ENCODE results near the gene NAV2.

- TF ChIP-seq, protein P1, sequence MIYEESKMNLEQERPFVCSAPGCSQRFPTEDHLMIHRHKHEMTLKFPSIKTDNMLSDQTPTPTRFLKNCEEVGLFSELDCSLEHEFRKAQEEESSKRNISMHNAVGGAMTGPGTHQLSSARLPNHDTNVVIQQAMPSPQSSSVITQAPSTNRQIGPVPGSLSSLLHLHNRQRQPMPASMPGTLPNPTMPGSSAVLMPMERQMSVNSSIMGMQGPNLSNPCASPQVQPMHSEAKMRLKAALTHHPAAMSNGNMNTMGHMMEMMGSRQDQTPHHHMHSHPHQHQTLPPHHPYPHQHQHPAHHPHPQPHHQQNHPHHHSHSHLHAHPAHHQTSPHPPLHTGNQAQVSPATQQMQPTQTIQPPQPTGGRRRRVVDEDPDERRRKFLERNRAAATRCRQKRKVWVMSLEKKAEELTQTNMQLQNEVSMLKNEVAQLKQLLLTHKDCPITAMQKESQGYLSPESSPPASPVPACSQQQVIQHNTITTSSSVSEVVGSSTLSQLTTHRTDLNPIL (CRISPR knock-in tag; IDR thresholded peaks at IDR 0.05; ENCODE audit: low read depth) = no peak
- TF ChIP-seq ZNF565 (CRISPR knock-in tag; conservative IDR thresholded peaks at IDR 0.05; ENCODE audit: low read depth) (no peak), PATZ1 (CRISPR knock-in tag; IDR thresholded peaks at IDR 0.05; ENCODE audit: borderline replicate concordance) (no peak), ZFP3 (CRISPR knock-in tag; IDR thresholded peaks at IDR 0.05) (no peak), TCF4 (CRISPR knock-in tag; IDR thresholded peaks at IDR 0.05; ENCODE audit: borderline replicate concordance) (no peak)
Observed at GRCh38 chr11:19822531-19822930, 109.9 kb downstream of the NAV2 start.

Data from SK-N-SH treated with all-trans-retinoic acid at 6 μM for 48 hours (cell line).